Measurements from ENCODE around the gene KLHL2.

The KLHL2 gene

DNA sequence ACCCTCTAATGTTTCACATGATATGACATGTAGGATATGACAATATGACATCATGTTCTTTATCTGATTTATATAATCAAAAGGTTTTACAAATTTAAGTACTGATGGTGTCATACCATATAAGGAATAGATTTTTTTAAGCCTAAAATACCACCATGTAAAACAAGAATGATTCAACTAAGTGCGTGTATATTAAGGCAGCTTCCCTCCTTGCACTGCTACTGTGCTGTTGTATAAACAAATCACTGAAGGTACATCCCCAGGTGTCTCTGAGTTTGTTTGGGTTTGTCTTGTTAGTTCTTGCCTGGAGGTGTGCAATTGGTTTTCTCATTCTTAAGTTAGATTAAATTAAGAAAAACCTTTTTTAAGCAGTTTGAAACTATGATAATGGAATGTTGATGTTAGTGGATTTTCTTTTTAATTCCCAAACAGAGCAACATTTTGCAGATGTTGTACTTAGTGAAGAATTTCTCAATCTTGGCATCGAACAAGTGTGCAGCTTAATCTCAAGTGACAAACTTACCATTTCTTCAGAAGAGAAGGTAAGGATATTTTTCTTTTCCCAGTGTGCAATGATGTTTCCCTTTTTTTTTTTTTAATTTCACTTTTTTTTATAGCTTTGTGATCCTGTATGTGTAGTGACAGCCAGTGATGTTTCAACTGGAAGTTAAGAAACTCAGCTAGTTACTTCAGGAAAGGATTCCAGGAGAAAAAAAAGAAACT, 86.7 kb downstream of the KLHL2 start:
- no peak for DNase-seq

DNA sequence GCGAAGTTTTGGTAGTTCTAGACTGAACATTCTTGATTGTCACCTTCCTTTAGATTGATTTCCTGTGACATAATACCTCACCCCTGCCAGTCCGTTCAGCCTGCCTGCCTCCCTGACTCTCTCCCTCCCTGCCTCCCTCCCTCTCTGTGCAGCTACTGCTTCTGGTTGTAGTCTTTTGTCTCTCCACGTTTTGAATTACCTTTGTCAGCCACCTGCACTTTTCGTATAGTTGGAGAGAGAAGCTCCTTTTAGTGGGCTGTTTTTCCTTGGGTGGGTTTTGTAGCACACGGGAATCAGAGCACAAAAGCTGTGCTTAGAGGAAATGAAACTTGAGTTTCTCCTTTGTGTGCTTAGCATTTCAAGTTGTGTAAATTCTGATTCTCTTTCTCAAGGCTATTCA, 87.5 kb downstream of the KLHL2 start:
- no peak for DNase-seq

DNA sequence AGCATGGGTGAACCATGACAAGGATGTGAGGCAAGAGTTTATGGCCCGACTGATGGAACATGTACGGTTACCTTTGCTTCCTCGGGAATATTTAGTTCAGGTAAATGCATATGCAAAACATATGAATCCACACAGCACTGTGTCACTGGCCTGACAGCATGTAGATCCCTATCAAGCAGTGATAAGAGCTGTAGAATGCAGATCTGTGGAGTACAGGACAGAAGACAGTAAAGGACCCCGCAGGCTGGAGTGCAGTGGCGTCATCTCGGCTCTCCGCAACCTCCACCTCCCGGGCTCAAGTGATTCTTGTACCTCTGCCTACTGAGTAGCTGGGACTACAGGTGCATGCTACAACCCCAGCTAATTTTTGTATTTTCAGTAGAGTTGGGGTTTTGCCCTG, 90.3 kb downstream of the KLHL2 start:
- DNase-seq = peak; percentile 88

DNA sequence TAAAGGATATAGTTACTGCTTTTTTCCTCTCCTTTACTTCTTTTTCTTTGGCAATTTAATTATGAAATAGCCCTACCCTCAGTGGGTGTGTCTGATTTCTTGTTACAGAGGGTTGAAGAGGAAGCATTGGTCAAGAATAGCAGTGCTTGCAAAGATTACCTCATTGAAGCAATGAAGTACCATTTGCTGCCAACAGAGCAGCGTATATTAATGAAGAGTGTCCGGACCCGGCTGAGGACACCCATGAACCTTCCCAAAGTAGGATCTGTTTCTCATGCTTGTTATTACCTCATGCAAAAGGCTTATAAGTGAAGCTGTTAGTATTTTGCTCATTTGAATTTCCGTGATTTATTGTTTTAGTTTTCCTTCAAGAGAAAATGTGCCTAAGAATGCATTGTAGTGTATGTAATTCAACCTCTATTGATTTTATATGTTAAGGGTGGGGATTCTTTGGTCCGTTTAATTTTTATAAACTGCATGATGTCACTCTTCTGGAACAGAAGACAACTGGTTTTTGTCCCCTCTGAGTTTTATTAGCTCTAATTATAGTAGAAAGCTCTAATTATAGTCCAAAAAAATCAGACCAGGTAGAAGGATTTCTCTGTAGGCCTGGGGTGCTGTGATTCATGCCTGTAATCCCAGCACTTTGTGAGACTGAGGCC, 92.2 kb downstream of the KLHL2 start:
- no peak for DNase-seq

DNA sequence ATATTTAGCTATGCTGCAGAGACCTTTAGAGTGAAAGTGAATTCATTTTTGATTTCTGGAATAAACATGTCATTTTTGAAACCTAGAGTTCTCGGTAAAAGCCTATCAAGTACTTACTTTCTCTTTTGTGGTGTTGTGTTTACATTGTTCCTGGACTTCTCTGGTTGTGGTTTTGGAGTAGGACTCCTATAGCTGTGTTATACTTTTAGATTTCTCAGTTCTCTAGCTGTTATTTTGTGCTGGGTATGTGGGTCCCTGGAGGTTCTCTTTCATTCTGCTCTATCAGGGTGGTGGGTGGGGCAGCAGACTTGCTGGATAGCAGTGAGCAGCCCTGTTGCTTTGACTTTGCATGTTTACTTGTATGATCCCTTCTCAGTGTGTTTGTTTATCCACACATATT, 94.5 kb downstream of the KLHL2 start:
- peak; percentile 17 for DNase-seq

DNA sequence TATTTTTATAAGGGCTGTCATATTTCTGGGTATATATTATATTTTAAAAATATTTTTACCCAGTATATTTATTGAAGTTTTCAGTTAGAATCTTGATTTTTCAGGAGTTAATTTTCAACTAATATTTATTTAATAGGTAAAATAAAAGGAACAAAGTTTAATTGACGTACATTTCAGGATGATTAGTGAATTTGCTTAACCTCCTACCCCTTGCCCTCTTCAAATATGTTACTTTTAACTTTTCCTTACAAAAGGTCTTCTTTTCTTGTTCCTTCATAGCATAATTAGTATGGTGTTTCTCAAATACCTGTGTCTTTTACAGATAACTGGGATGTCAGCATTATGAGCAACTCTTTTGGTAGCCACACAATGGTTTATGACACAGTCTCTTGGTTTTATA, 95.3 kb downstream of the KLHL2 start:
- DNase-seq = no peak

DNA sequence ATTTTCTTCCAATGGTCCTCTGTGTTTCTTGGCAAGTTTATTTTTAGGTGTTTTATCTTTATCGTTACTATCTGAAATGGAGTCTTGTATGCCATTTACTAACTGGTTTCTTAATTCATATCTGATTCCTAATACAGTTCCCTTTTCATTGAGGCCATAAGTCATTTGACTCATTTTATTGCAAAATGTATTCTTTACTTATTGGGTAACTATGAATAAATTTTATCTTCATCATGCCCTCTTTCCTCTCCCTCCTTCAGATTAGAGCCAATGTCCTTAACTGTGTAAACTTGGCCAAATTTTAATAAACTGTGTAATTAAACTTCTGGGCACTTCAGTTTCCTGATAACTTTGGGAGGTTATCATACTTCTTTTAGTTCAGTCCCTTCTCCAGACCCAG, 100.8 kb downstream of the KLHL2 start:
- DNase-seq = no peak

DNA sequence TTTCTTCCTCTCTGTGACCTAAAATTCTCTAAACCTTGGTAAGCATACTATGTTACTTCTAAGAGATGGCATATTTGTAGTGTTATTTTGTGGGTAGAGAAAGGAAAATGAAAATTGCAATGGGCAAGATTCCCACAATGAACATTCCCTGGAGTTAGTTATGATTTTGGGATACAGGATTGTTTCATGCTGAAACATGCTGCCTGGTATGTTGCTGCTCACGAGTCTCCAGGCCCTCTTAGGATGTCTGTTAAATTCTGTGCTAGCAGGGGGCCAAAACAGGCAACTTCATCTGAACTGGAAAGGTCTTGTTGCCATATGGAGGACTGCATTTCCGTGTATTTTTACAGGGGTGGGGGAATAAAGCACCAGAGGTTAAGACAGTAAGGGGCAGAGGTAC, 101.2 kb downstream of the KLHL2 start:
- DNase-seq = no peak

DNA sequence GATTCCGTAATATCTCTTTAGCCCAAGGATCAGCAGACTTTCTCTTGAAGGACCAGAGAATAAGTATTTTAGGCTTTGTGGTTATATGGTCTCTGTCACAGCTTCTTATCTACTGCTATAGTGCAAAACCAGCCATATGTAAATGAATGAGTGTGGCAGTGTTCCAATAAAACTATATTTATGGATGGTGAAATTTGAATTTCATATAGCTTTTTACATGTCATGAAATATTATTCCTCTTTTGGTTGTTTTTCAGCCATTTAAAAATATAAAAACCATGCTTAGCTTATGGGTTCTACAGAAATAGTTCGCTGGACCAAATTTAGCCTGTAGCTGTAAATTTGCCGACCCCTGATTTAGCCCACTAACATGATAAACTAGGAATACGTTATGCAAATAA, 102.1 kb downstream of the KLHL2 start:
- DNase-seq = no peak

DNA sequence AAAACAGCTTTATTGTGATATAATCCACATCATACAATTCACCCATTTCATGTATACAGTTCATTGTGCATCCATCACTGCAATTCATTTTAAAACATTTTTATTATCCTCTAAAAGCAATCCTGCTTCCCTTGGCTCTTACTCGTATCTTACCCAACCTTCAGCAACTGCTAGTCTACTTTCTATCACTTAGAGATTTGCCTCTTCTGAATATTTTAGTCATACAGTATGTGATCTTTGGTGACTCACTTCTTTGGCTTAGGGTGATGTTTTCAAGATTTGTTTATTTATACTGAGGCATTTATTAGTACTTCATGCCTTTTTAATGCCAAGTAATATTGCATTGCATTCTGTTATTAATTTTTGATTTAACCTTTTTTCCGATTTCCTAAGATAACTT, 105.1 kb downstream of the KLHL2 start:
- DNase-seq = no peak

DNA sequence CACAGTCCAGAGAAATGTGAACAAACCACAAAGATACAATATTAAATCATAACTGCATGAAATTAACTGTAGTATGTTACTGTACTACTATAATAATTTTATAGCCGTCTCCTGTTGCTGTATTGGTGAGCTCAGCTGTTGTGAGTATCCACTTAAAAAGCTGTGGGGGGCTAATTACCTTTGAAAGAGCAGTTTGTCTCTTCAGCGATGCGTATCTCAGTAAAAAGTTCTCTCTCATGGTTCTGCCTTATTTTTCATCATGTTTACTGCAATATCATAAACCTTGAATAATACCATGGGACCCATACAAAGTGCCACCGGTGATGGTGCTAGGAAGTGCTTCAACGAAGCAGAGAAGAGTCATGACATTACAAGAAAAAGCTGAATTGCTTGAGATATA, 111.7 kb downstream of the KLHL2 start:
- no peak for DNase-seq

DNA sequence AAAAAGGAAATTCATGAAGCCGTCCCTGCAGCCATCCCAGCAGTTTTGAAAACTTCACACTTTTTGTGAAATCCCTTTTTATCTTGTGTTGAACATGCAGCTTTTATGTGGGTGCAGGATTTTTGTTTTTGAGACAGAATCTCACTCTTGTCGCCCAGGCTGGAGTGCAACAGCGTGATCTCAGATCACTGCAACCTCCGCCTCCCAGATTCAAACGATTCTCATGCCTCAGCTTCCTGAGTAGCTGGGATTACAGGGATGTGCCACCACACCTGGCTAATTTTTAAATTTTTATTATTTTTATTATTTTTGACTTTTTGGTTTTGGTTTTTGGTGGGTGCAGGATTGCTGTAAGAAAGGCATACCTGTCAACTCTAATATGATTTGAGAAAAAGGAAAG, 112.1 kb downstream of the KLHL2 start:
- DNase-seq = no peak

DNA sequence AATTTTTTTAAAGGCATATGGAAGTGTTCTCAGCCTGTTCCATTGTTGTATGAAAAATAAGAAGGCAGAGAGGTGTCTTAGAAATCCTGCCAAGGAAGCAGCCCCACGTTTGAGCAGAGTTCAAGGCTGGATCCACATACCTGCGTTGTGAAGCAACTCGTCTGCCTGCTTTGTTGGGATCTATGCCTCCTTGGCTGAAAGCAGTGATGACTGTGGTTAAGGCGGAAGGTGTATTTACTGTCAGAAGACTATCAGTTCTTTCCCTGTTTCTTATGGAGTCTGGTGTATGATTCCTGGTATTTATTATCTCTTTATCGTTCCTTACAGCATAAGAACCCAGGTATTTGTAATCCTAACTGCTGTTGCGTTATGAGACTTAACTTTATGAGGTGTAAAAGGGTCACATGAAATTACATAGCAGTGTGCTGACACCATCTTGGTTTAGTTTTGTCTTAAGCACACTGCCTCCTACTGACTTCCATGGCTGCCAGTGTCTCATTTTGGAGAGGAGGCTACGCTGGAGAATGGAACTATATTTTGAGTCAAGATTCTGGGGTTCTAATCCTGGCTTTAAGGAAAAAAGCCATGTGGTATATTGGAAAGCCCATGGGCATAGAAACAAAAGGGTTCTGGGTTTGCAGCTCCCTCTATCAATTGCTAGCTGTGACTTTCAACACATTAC, 117.0 kb downstream of the KLHL2 start:
- no peak for DNase-seq

DNA sequence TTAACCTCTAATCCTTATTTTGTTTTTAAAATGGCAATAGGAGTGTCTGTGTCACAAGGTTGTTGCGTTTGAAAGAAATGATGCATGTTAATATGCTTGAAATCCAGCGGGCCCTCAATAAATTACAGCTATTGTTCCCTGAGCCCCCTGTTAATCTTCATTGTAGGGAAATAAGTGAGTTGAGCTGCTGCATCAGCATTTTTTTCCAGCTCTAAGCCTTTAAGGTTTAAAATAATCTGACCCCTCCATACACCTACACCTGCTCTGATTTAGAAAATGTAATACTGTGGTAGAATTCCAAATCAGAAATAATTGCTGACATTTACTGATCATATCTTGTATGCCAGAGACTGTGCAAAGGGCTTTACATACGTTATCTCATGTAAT, 117.5 kb downstream of the KLHL2 start:
- no peak for DNase-seq

DNA sequence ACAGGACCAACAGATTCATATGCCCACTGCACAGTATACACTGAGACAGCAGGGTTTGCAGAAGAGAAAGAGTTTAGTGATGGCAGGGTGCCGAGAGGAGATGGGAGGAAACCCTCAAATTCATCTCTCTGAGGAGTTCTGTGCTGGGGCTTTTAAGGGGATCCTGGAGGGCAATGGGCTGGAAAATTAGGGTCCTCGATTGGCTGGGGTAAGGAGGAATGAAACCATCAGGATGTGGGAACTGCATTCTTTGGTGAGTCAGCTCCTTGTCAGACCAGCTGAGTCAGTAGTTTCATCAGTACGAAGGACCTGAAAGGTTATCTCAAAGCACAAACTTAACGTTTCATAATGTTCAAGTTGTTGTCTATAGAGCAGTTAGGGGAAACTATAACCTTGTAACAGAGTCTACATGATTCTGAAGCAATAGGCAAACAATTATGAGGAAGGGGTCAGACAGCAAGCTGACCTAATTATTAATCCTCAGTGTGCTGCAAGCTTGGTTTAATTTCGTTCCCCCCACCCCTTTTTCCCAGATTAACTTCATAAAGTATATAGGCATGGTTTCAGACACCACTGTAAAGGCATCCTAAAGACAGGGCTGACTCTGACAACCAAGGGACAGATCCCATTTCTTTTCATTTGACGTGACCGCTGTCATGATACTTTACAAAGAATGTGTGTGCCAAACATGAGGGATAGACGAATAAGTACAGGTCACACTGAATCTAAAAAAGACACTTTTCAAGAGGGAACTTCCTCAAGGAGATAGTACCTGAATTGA, 118.6 kb downstream of the KLHL2 start:
- DNase-seq = no peak

DNA sequence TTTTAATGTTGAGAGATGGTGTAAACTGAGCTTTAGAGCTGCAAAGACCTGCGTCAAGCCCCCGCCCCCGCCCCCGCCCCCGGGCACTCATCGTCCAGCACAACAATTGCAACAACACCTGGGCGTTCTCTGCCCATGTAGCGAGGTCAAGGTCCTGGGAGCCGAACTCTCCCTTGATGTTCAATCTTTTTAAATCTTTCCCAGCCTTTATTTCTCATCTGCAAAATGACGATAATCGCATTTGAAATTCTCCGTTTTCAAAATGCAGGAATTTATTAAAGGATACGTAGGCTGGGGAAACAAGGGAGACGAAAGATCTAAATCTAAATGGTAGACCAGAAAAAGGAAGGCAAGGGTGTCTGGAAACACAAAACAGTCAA, 119.5 kb downstream of the KLHL2 start:
- DNase-seq = peak; percentile 28

DNA sequence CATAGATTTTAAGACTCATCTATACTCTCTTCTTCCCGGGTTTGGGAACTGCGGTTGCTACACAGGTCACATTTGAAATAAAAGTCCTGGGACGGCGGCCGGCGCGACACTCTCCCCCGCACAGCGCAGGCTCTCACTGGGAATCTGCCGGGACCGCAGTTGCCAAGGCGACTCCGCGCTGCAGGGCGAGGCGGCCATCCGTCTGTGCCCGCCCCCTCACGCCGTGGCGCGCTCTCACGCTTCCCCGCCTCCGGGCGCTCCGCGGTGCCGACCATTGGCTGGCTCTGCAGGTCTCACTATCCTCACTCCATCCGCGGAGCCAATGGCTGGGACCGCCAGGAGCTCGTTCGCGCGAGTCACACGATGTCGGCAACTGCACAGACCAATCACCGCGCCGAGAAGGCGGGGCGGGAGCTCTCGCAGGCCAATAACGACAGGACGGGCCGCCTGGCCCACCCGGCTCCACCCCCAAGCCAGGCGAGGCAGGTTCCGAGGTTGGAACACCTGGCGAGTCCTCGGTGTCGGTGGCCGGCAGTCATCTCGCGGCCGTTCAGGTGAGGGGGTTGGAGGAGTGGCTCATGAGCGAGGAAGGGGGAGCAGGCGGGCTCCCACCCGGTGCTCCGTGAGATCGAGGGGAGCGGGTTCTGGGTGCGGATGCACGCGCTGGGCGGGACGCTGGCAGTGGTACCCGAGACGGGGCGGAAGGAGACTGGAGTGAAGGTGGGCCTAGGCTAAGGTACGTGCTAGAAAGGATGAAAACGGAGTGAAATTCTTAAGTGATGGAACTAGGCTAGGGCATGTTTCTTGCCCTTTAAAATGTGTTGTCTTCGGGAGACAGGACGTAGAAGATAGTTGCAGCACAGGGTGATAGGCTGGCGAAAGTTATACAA, 120.1 kb downstream of the KLHL2 start, which contains the start of gene MSMO1:
Gene MSMO1 (plus strand): TSS at position 459 of the 890 bp plus-strand sequence. CDS start 5,702 bp downstream, outside the sequence.
- peak; percentile 96 for DNase-seq

DNA sequence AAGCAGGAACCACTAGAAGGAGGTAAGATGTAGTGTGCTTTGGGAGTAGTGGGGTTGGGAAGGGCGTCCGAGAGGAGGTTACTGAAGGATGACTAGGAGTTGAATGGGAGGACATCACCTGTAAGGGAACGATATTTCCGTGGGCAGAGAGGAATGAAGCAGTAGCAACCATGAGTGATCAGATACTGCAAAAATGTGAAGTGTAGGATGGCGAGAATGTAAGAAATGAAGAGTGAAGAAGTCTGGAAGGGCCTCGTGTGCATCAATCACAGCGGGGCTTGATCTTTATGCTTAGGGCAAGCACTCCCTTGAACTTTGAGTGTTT, 120.7 kb downstream of the KLHL2 start:
- DNase-seq = no peak

DNA sequence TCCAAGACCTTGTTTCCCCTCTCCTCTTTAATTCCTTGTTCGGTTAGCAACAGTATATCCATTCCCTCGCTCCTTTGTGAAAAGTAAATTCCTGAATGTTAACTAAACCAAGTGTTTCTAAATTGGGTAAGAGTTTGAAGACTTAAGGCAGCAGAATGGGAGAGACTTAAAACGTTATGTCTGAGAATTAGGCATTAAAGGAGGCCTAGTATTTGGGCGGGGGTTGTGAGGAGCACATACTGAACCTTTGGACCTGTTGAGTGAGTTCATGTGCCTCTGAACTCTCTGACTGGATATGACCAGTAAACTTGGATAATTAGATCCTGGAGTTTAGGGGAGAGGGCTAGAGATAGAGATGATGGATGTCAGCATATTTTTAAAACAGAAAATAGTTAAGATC, 121.3 kb downstream of the KLHL2 start:
- DNase-seq = no peak

DNA sequence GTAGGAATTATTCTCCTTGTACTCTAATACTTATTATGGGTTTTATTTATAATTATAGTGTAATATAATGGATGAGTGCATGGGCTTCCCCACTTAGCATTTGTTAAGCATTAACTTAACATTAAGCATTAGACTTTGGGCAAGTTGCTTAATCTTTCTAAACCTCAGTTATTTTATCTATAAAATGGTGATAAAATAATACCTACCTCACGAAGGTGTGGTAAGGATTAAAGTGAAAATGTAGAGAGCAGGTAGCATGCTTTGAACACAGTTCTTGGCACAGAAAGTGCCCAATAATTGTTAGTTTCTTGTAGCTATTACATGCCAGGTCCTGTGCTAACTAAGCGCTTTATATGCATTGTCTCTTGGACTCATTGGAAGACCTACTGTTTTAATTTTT, 122.7 kb downstream of the KLHL2 start:
- no peak for DNase-seq

DNA sequence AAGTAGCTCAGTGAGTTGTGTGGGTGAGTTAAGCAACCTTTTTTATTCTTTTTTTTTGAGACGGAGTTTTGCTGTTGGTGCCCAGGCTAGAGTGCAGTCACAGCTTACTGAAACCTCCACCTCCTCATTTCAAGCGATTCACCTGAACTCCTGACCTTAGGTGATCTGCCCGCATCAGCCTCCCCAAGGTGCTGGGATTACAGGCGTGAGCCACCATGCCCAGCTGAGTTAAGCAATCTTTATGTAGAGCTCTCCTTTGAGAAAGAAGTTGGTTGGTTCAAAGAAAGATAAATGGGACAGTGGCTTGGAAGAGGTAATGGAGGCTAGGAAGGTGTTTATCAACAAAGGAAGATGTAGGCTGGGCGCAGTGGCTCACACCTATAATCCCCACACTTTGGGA, 123.3 kb downstream of the KLHL2 start:
- DNase-seq = no peak

DNA sequence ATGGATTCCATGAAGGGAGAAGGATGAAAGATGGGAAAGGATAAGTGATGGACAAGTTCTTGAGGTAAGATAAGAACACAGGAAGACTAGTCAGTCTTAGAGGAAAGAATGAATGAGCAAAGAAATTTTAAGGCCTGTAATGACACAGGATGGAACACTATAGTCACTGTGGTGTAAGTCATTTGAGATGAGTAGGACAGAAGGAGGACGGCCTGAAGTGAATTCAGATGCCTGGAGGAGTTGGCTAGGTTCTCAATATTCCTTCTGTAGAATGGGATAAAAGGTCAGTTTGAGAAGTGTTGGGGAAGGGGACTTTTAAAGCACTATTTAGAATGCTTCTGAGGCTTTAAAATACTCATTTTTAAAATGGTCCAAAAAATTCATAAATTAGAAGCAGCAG, 124.0 kb downstream of the KLHL2 start:
- DNase-seq = peak; percentile 37

DNA sequence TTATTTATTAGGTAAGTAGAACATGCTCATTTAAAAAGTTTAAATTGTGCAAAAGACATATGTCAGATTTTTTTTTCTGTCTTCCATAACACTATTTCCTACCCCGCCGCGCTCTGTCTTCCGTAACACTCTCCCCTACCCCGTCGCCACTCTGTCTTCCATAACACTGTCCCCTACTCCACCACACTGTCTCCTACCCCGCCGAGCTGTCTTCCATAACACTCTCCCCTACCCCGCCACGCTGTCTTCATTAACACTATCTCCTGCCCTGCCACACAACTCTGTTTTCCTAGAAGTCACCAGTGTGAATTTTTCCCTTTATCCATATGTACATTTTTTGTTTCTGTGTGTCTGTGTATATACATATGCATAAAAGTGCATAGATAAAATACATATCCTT, 124.5 kb downstream of the KLHL2 start:
- peak; percentile 21 for DNase-seq
